Measurements from ENCODE around the gene ADRB1. TPM values are rescaled to one million over a fixed set of nuclear protein-coding genes. Genes with fewer than 3 reads are reported as not detected.

The ADRB1 gene
- total and polyA plus RNA-seq, 2 of the 4 experiments (the other 2 are of a cell fraction): not detected

GRCh38 chr10:114048472-114048871 lies 4.8 kb downstream of the ADRB1 start:
- BruUV-seq (replicated peaks): no TSS peak
- Histone ChIP-seq H3K79me1 (ENCODE audit: low read depth in 1 of 2, low read length in 2 of 2) (no peaks in the 10 kb centered on the region), H3K9ac (ENCODE audit: low read depth, low read length) (no peak overlapping the region), H4K5ac (ENCODE audit: low read depth, low read length) (no peak overlapping the region), H2BK20ac (ENCODE audit: low read depth, low read length) (no peak overlapping the region), H4K8ac (ENCODE audit: low read depth in 2 of 2, low read length in 2 of 2) (no peak overlapping the region), H3K27me3 (ENCODE audit: control insufficient read depth, insufficient read depth, low read length) (peaks cover 35% of the 10 kb centered on the region), H3K56ac (ENCODE audit: extremely low read depth, insufficient read depth, low read length) (no peak overlapping the region), H3K14ac (replicated peaks; ENCODE audit: low read depth, low read length) (no peak overlapping the region), H4K91ac (ENCODE audit: insufficient read depth, low read depth, low read length) (no peak overlapping the region), H3K27ac (ENCODE audit: insufficient read depth, low read length) (no peak overlapping the region), H3K36me3 (ENCODE audit: control insufficient read depth, insufficient read depth, low read length) (no peaks in the 10 kb centered on the region), H3K9me1 (ENCODE audit: insufficient read depth, low read length) (no peaks in the 10 kb centered on the region), H2BK15ac (ENCODE audit: low read depth, low read length) (no peak overlapping the region), H3K23ac (ENCODE audit: low read depth, low read length) (no peak overlapping the region), H3K4me3 (ENCODE audit: insufficient read depth, low read depth, low read length) (no peak overlapping the region), H2BK5ac (ENCODE audit: low read depth, low read length, poor library complexity, severe bottlenecking) (no peak overlapping the region), H3K4me1 (ENCODE audit: control insufficient read depth, insufficient read depth, low read length) (peaks cover 3% of the 10 kb centered on the region; the same call in 1 of the 2 replicates), H2AK5ac (ENCODE audit: low read depth, low read length) (no peak overlapping the region), H4K20me1 (ENCODE audit: insufficient read depth, low read length) (no peaks in the 10 kb centered on the region; the same call in 1 of the 2 replicates), H2AK9ac (replicated peaks; ENCODE audit: low read depth, low read length, poor library complexity) (no peak overlapping the region), H2AFZ (replicated peaks; ENCODE audit: low read length, poor library complexity) (no peak overlapping the region), H3K18ac (ENCODE audit: low read depth, low read length) (no peak overlapping the region), H3K9me3 (ENCODE audit: control insufficient read depth, insufficient read depth, low read length) (peaks cover 3% of the 10 kb centered on the region; the same call in 1 of the 2 replicates), H3K4ac (ENCODE audit: low read depth, low read length) (no peak overlapping the region), H2BK120ac (ENCODE audit: low read depth, low read length) (no peak overlapping the region), H3K4me2 (ENCODE audit: low read depth, low read length) (no peak overlapping the region)
- in situ Hi-C loops (cut with MboI; ENCODE audit: low sequenced_read_pairs) (no loop called here), dilution Hi-C loops (cut with HindIII; ENCODE audit: low sequenced_read_pairs, unreplicated experiment) (no loop called here), intact Hi-C loops (cut with micrococcal nuclease) (no loop called here)
- no peak for TF ChIP-seq USF2 (IDR thresholded peaks at IDR 0.05; ENCODE audit: low read depth, low read length)
- no peak for TF ChIP-seq ELK1 (IDR thresholded peaks at IDR 0.05; ENCODE audit: borderline replicate concordance, low read depth, low read length)
- no peak for TF ChIP-seq MAZ (IDR thresholded peaks at IDR 0.05; ENCODE audit: borderline replicate concordance, low read depth, low read length)
- TF ChIP-seq NFE2L2 (IDR thresholded peaks at IDR 0.05; ENCODE audit: low read depth, low read length): no peak
- TF ChIP-seq CHD1 (IDR thresholded peaks at IDR 0.05; ENCODE audit: low read depth, low read length): no peak
- TF ChIP-seq RFX5 (IDR thresholded peaks at IDR 0.05; ENCODE audit: low read depth, low read length): no peak
- TF ChIP-seq POLR2A (IDR thresholded peaks at IDR 0.05; ENCODE audit: low read depth, low read length): no peak
- TF ChIP-seq CTCF (conservative IDR thresholded peaks at IDR 0.05; ENCODE audit: low read depth, low read length): no peak
- TF ChIP-seq RCOR1 (IDR thresholded peaks at IDR 0.05; ENCODE audit: insufficient replicate concordance, low read length): no peak
- no peak for TF ChIP-seq MXI1 (IDR thresholded peaks at IDR 0.05; ENCODE audit: borderline replicate concordance, low read depth, low read length)
- no peak for TF ChIP-seq MAFK (IDR thresholded peaks at IDR 0.05; ENCODE audit: low read depth, low read length)
- ChIA-PET CTCF (interaction anchor here (0.7 kb wide), 1 partner anchor 16 kb away, joined by 3 read pairs; no protein-coding TSS in a partner anchor), POLR2A (ENCODE audit: unreplicated experiment) (no interaction called here)
- no CpG with 5 or more reads among the region's 3 CpGs for WGBS, 2 experiments (ENCODE audit: extremely low coverage in 2 of 2, insufficient read length in 1 of 2)
- ATAC-seq (ENCODE audit: low read depth) (no peak), DNase-seq (no peak)
